Activated CD8-positive, alpha-beta memory T cell treated with anti-CD3 and anti-CD28 coated beads for 4 hours (primary cell): ENCODE results near the gene BAIAP2L1.
"Not testable (repeated sequence)": the region's sequence is repeated elsewhere in the genome, so short reads cannot be mapped to it uniquely, and the experiment has no call there.

Experiments used
- DNase-seq, 2 donors: peaks; one replicate each; pipeline ENCODE4 v3.0.0-alpha.2; 2020; ENCODE audit warnings: low read depth in 2 of 2

Gene BAIAP2L1

GRCh38 chr7:98399462-98399861 lies 1.4 kb downstream of the BAIAP2L1 start:
- DNase-seq, result no peak

GRCh38 chr7:98398567-98399372 lies 2.1 kb downstream of the BAIAP2L1 start:
- DNase-seq, result no peak

- no peak for DNase-seq
Measured at GRCh38 chr7:98396768-98397167, 4.1 kb downstream of the BAIAP2L1 start.

- no peak for DNase-seq
Measured at GRCh38 chr7:98395951-98396350, 4.9 kb downstream of the BAIAP2L1 start.

GRCh38 chr7:98395481-98395880 lies 5.4 kb downstream of the BAIAP2L1 start:
- no peak for DNase-seq

- DNase-seq, result no peak
Measured at GRCh38 chr7:98394377-98394836, 6.5 kb downstream of the BAIAP2L1 start.

- no peak for DNase-seq
Measured at GRCh38 chr7:98387544-98388226, 13.2 kb downstream of the BAIAP2L1 start.

DNA sequence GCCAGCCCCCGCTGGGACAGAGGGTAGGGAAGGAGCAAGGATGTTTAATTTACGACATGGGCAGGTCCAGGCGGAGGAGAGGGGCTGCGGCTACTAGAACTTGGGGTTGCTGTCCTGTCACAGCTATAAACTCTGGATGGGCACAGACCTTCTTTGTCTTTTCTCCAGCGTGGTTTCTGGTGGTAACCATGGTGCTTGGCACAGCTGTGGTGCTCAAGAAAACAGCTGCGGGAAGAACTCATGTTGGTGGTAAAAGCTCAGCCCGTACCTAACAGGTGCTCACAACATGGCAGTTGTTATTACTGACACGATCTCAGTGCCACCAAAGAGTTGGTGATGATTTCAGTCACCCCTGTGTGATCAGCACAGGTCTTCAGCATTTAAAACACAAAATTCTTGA lies 13.8 kb downstream of the BAIAP2L1 start:
- no peak for DNase-seq

DNA sequence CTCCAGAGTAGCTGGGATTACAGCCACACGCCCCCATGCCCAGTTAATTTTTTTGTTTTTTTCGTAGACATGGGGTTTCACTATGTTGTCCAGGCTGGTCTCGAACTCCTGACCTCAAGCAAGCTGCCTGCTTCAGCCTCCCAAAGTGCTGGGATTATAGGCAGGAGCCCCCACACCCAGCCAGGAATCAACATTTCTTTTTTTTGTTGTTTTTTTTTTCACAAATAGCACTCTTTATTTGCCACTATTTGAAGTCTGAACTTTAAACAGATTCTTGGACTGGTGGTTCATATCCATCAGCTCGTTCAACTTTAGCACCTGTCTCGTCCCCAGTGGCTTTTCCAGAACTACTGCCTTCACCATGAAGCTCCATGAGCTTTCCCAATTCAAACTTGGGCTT lies 15.4 kb downstream of the BAIAP2L1 start:
- DNase-seq, result not testable (repeated sequence)

- no peak for DNase-seq
Measured at GRCh38 chr7:98378210-98378819, 22.6 kb downstream of the BAIAP2L1 start.

DNA sequence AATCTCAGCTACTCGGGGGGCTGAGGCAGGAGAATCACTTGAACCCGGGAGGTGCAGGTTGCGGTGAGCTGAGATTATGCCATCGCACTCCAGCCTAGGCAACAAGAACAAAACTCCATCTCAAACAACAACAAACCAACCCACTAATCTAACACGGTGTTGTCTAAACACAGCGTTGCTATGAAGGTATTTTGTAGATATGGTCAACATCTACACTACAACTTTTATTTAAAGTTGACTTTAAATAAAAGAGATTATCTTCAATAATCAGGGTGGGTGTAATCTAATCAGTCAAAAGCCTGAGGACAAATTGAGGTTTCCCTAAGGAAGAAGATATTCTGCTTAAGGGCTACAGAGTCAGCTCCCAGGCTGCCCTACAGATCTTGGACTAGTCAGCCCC lies 24.2 kb downstream of the BAIAP2L1 start:
- DNase-seq, result no peak

- no peak for DNase-seq
Measured at GRCh38 chr7:98375664-98376063, 25.2 kb downstream of the BAIAP2L1 start.

- DNase-seq, result no peak
Measured at GRCh38 chr7:98374285-98374680, 26.6 kb downstream of the BAIAP2L1 start.

- no peak for DNase-seq
Measured at GRCh38 chr7:98372993-98373392, 27.9 kb downstream of the BAIAP2L1 start.

GRCh38 chr7:98369726-98370125 lies 31.2 kb downstream of the BAIAP2L1 start:
- no peak for DNase-seq

DNA sequence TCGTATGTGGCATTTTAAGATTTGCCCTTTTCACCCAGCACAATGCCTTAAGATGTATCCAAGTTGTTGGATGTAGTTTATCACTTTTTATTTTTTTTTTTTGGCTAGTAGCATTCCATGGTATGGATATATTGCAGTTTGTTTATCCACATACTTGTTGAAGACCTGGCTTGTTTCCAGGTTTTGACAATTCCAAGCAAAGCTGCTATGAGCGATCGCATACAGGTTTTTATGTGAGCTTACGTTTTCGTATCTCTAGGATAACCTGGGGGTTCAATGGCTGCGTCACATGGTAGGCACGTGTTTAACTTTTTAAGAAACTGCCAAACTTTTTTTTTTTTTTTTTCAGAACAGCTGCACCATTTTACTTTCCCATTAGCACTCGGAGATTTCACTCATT lies 32.2 kb downstream of the BAIAP2L1 start:
- DNase-seq, result no peak

GRCh38 chr7:98366562-98366938 lies 34.3 kb downstream of the BAIAP2L1 start:
- DNase-seq, result no peak

DNA sequence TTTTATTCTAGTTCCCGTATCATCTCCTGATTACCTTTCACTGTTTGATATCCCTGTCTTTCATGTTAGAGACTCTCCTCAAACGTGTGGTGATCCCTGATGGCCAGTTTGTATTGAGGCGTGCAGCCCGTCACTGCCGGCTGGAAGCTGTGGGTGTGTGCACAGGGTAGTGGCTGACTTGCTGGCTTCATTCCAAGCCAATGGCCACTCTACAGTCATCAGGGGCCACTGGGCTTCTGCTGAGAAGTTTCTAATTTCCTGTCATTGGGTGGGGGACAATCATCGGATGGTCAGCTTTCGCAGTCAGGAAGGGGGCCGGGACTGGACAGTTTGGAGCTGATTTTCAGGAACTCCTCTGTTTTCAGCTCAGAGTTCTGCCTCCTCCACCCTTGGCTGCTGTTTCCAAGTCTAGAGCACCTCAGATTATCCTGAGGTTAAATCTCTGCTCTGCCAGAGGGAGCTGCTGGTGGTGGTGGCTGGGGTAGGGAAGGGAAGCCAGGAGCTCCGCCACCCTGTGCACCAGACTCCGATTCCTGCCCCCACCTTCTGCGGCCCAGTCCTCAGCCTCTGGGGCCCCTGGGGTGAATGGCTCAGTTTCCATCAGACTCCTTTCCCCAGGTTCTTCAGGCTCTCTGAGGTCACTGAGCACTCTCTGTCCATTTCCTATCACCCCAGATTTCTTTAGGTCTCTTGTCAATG lies 34.9 kb downstream of the BAIAP2L1 start:
- DNase-seq, result no peak

GRCh38 chr7:98364220-98364619 lies 36.7 kb downstream of the BAIAP2L1 start:
- no peak for DNase-seq

DNA sequence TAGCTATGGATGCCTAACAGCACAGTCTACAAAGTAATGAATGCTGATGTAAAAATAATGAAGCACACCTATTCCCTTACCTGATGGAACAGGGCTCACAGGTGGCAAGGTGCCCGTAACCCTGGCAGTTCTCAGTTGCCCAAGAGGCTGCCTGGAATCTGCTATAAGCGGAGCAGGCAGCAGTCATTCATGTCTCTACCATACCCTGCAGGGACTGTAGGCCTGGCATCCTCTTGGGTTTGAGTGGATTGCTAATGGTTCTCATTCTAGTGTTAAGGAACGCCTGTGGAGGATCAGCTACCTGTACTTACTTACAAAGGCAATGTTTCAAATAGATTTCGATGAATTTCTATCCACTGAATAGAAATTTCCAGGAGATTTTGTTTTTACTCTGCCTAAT lies 38.4 kb downstream of the BAIAP2L1 start:
- no peak for DNase-seq

- no peak for DNase-seq
Measured at GRCh38 chr7:98360221-98361130, 40.4 kb downstream of the BAIAP2L1 start.
